ENCODE results near the gene KLRC3.

GRCh38 chr12:10381928-10382628 lies 38.3 kb downstream of the KLRC3 start:
- no peak for TF ChIP-seq CTCF (conservative IDR thresholded peaks at IDR 0.05; ENCODE audit: low read length)
- no peak for TF ChIP-seq EZH2phosphoT487 (IDR thresholded peaks at IDR 0.05; ENCODE audit: borderline replicate concordance, low read depth, low read length)
